ENCODE measurements around the gene ST6GALNAC6. TPM values are rescaled to one million over a fixed set of nuclear protein-coding genes. Genes with fewer than 3 reads are reported as not detected.

Gene ST6GALNAC6
- total RNA-seq, 4 donors from 2014 or later = 101 to 287 (median 176) TPM

DNA sequence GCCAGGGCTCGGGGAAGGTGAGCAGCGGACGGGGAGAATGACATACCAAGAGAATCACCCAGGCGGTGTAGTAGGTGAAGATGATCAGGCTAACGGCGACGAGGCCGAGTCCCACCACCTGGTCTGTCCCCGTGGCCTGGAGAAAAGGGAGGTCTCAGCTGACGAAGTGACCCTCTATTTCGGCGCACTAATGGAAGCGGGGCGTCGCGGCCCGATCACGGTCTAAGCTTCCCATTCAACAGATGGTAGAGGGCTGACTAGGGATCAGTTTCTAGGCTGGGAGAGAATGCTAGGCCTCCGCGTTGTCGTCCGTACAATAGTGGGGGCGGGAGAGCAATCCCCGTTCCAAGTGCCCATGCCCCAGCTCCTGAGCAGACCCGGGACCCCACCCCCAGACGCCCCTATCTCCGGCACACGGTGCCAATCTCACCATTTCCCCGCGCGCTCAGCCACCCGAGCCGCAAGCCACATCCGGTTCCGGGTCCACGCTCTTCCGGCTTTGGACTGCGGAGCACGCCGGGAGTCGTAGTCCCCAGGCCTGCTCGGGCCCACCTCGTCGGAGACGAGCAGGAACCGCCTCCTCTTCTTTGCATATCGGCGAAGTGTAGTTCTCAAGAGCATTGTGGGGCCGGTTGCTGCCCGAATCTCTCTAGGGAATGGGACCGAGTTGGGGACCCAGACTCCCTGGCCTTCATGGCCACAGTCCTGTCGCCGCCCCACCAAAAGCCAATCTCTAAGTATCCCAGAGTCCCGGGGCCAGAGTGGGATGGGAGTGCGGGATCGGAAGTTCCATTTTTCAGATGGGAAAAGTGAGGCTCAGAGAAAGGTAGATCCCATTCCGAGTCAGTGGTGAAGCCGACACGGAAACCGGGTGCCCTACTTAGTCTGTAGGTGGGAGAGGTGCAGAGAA, 38.2 kb upstream of the ST6GALNAC6 start, which contains the start of gene DPM2:
Gene DPM2, minus strand, starts transcription at position 467 of the 910 bp plus-strand sequence. Its CDS starts 34 bp downstream, at position 433.
- TF ChIP-seq, protein P1, sequence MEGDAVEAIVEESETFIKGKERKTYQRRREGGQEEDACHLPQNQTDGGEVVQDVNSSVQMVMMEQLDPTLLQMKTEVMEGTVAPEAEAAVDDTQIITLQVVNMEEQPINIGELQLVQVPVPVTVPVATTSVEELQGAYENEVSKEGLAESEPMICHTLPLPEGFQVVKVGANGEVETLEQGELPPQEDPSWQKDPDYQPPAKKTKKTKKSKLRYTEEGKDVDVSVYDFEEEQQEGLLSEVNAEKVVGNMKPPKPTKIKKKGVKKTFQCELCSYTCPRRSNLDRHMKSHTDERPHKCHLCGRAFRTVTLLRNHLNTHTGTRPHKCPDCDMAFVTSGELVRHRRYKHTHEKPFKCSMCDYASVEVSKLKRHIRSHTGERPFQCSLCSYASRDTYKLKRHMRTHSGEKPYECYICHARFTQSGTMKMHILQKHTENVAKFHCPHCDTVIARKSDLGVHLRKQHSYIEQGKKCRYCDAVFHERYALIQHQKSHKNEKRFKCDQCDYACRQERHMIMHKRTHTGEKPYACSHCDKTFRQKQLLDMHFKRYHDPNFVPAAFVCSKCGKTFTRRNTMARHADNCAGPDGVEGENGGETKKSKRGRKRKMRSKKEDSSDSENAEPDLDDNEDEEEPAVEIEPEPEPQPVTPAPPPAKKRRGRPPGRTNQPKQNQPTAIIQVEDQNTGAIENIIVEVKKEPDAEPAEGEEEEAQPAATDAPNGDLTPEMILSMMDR (IDR thresholded peaks at IDR 0.05; ENCODE audit: low read depth) = no peak

DNA sequence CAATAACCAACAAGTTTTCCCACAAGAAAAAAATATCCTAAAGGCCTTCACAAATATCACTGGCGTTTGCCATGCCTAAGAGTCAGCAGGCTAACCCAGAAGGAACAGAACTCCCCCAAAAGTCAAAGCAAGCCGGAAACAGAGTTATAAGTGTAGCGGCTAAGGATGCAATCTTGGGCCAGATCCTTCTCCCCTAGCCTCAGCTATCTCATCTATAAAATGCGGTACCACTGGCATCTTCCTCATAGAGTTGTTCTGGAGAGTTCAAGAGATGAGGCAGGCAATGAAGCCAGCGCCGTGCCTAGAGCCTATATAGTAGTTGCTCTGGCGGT, 37.6 kb upstream of the ST6GALNAC6 start:
- TF ChIP-seq, protein P1 (IDR thresholded peaks at IDR 0.05; ENCODE audit: low read depth) = no peak

- TF ChIP-seq, protein P1 (IDR thresholded peaks at IDR 0.05; ENCODE audit: low read depth) = no peak
Observed at GRCh38 chr9:127936347-127936852, 37.0 kb upstream of the ST6GALNAC6 start.

GRCh38 chr9:127935765-127936221, 36.4 kb upstream of the ST6GALNAC6 start:
- TF ChIP-seq, protein P1 (IDR thresholded peaks at IDR 0.05; ENCODE audit: low read depth) = no peak

DNA sequence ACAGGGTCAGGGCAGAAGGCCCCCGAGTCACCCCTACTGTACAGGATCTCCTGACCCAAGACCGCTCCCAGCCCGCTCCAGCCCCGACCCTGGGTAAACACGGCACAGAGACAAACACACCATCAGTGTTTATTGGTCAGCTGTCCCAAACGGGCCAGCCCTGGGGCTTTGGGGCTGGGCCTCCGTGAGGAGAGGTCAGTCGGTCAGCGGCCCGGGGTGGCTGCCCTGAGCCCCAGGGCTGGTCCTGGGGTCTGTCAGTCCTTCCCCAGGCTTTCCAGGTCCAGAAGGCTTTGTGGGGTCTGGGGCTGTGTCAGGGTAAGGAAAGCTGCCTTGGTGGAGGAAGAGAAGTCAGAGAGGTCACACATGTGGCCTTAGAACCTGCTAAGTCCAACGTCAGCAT, 35.6 kb upstream of the ST6GALNAC6 start:
- TF ChIP-seq, protein P1 (IDR thresholded peaks at IDR 0.05; ENCODE audit: low read depth) = no peak

DNA sequence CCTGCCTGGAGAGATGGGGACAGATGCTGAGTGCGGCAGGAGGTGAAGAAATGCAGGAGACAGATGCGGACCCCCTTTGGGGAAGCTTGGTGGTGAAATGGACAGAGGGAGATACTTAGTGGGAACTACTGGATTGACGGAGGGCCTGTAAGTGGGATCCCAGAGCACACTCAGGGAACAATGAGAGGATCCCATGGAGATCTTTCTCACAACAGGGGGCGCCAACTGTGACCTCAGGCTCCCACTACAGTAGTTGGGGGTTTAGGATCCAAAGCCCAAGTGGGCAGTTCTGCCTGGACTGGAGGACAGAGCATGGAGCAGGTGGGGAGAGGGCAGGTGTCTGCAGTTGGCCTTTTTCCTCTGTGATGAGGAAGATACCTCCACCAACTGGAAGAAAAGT, 34.8 kb upstream of the ST6GALNAC6 start:
- TF ChIP-seq, protein P1 (IDR thresholded peaks at IDR 0.05; ENCODE audit: low read depth) = no peak

DNA sequence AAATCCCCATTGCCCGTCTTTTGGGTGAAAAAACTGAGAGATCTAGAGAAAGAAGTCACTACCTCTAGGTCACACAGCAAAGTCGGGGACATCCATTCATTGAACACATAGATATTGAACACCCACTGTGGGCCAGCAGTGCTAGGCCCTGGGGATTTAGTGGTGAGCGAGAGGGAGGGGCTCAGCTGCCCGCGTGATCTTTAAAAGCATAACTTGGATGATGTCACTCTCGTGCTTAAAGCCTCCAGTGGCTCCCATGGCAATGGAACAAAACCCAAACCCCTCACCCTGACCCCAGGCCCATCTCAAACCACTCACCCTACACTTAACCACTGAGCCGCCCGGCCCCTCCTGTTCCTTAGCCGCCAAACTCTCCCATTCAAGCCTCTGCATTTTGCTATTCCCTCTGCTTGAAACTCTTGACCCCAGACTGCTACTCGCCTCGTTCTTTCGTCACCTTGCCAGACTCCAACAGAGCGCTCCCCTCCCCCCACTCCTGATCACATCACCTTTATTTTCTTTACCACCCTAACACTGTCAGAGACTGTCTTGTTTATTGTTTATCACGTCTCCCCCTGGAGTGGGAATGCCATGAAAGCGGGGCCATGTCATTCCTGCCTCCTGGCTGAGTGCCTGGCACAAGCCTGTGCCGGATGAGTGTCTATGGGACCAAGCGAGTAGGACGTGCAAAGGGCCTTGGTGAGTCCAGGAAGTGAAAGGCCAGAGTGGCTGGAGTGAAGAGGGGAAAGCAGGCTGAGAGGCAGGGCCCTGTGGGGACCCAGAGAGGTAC, 31.9 kb upstream of the ST6GALNAC6 start:
- TF ChIP-seq, protein P1 (IDR thresholded peaks at IDR 0.05; ENCODE audit: low read depth) = no peak
